ENCODE data around the gene EIF2S2.
A peak's percentile ranks its signal among the peaks of the same experiment; 100 is the strongest.

- no peak for TF ChIP-seq ARNTL (CRISPR knock-in tag; IDR thresholded peaks at IDR 0.05; ENCODE audit: borderline replicate concordance, low read depth)
- no peak for TF ChIP-seq ZC3H10 (CRISPR knock-in tag; IDR thresholded peaks at IDR 0.05)
- no peak for TF ChIP-seq PATZ1 (CRISPR knock-in tag; IDR thresholded peaks at IDR 0.05; ENCODE audit: borderline replicate concordance)
- no peak for TF ChIP-seq TSHZ2 (CRISPR knock-in tag; IDR thresholded peaks at IDR 0.05)
- 0 out of 2 replicates have a peak, but pooled peaks have one; percentile 27 for TF ChIP-seq TCF4 (CRISPR knock-in tag; IDR thresholded peaks at IDR 0.05; ENCODE audit: borderline replicate concordance)
- TF ChIP-seq ZFP30 (CRISPR knock-in tag; IDR thresholded peaks at IDR 0.05), result no peak
- TF ChIP-seq CSRNP3 (CRISPR knock-in tag; IDR thresholded peaks at IDR 0.05), result no peak
- TF ChIP-seq RARB (CRISPR knock-in tag; IDR thresholded peaks at IDR 0.05), result no peak
- TF ChIP-seq BACH2 (CRISPR knock-in tag; IDR thresholded peaks at IDR 0.05; ENCODE audit: borderline replicate concordance), result no peak
Observed at GRCh38 chr20:34124469-34125249, 12.6 kb upstream of the EIF2S2 start.

Data from SK-N-SH treated with all-trans-retinoic acid at 6 μM for 48 hours (cell line).